NT2/D1 (cell line): ENCODE data around the gene PCP4L1.

Experiments
- DNase-seq: peaks from one replicate; pipeline ENCODE4 v3.0.0-alpha.2; 2011; ENCODE audit warnings: low read depth, low spot score
- H3K27me3 ChIP-seq: 2 replicates; pipeline ENCODE4 v1.6.0; 2011; ENCODE audit warnings: mild to moderate bottlenecking; ENCODE audit not compliant: insufficient read length, insufficient read depth
- H3K36me3 ChIP-seq: 2 replicates; pipeline ENCODE4 v1.6.1; 2011; ENCODE audit warnings: mild to moderate bottlenecking, low read length, mixed read lengths; ENCODE audit not compliant: insufficient read depth, insufficient read length
- H3K4me1 ChIP-seq: 2 replicates; pipeline ENCODE4 v1.5.1; 2011; ENCODE audit not compliant: insufficient read depth, insufficient read length
- H3K4me3 ChIP-seq: 2 replicates; pipeline ENCODE4 v1.5.1; 2011; ENCODE audit warnings: low read depth; ENCODE audit not compliant: insufficient read length
- H3K9ac ChIP-seq: 2 replicates; pipeline ENCODE4 v1.6.0; 2011; ENCODE audit warnings: low read depth; ENCODE audit not compliant: insufficient read length
- H3K9me3 ChIP-seq: 2 replicates; pipeline ENCODE4 v1.5.1; 2011; ENCODE audit warnings: mild to moderate bottlenecking, low read length; ENCODE audit not compliant: insufficient read depth
- SUZ12 ChIP-seq: IDR thresholded peaks from 2 replicates; pipeline ENCODE4 v1.6.1; 2011; ENCODE audit not compliant: insufficient read length, insufficient read depth; ENCODE audit errors: extremely low read depth
- YY1 ChIP-seq: IDR thresholded peaks from 2 replicates; pipeline ENCODE4 v1.6.1; 2011; ENCODE audit not compliant: insufficient read length, insufficient read depth
- ZNF274 ChIP-seq: IDR thresholded peaks from 2 replicates; pipeline ENCODE4 v1.6.1; 2011; ENCODE audit warnings: mild to moderate bottlenecking, low read depth, low read length

The PCP4L1 gene

DNA sequence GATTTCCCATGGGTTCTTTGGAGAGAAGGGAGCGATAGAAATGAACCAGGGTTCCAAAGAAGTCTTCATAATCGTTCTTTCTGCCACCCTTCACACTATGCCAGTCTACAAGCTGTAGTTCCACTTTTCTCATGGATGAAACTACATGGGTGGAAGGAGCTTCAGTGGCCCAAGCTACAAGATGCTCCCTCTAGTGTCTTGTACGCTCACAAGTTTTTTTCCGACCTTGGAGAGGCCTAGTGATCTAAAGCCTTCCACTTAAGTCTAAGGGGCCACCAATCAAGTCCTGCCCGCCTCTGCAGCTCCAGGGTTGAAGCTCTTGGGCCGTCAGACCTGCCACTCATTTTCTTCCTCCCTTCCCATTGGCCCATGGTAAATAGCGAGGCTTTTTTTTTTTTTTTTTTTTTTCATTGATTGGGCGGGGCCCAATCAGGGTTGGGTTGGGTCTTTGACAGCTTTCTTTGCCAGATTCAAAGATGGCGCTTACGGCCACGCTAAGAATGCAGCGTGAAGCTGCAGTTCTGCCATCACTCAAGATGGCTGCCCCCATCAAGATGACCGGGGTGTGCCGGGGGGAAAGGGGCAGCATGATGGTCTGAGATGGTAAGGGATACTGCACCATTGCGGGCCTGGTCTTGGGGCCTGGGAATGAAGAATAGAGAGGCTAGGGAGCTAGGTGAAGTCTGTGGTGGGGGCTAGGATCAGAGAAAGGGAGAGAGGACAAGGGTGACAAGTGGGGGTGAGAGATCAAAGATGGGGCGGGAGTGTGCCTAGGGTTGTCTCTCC, 32.8 kb upstream of the PCP4L1 start, which contains the start of gene TOMM40L:
Gene TOMM40L, plus strand, starts transcription at position 527 of the 786 bp plus-strand sequence. CDS start 430 bp downstream, outside the sequence.
- peak; percentile 99 for DNase-seq
- H3K27me3 ChIP-seq = no peaks in the 10 kb centered on the region
- H3K9me3 ChIP-seq = no peaks in the 10 kb centered on the region
- H3K4me1 ChIP-seq = peaks cover 16% of the 10 kb centered on the region
- H3K36me3 ChIP-seq = peaks cover 30% of the 10 kb centered on the region
- H3K4me3 ChIP-seq = peak within 1 kb of the TSS; percentile 79
- peak within 1 kb of the TSS; percentile 81 for H3K9ac ChIP-seq
- TF ChIP-seq SUZ12 (no peak), ZNF274 (no peak), YY1 (peak; percentile 100)

DNA sequence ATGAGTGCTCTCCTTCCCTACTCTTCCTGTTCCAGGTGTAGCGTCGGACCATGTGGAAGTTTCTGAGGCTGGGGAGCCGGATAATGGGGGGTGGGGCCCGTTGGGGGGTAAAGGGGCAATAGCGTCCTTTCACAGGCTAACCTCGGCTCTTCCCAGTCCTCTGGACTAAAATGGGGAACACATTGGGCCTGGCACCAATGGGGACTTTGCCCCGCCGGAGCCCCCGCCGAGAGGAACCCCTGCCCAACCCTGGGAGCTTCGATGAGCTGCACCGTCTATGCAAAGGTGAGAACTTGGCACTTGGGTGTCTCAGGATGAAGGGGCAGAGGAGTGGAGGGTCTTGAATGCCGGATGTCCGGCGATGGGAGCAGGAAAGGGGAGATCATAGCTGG, 32.2 kb upstream of the PCP4L1 start:
- TF ChIP-seq YY1 (no peak), ZNF274 (no peak), SUZ12 (no peak)
- H3K27me3 ChIP-seq = no peaks in the 10 kb centered on the region

DNA sequence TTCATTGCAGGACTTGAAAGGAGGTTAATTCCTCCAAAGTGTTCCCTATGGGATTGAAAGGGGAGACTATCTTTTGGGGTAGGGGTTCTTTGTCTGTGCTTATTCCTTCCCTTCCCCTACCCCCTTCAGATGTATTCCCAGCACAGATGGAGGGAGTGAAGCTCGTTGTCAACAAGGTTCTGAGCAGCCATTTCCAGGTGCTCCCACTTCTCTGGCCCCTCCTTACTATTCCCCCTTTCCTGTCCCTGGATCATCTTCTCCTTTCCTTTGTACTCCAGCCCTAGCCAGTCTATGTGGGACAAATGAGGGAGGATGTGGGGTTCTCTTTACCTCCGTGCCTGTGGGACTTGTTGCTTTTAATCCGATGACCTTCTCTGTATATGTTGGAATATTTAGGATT, 31.8 kb upstream of the PCP4L1 start:
- H3K9me3 ChIP-seq = no peaks in the 10 kb centered on the region
- H3K27me3 ChIP-seq = no peaks in the 10 kb centered on the region
- H3K36me3 ChIP-seq = peaks cover 30% of the 10 kb centered on the region
- peaks cover 16% of the 10 kb centered on the region for H3K4me1 ChIP-seq
- H3K9ac ChIP-seq = peak overlapping the region; percentile 81
- DNase-seq = no peak
- no peak for TF ChIP-seq ZNF274
- TF ChIP-seq YY1 = no peak
- TF ChIP-seq SUZ12 = no peak
- peak overlapping the region; percentile 79 for H3K4me3 ChIP-seq

More for the DNA sequence above, 32.2 kb upstream of the PCP4L1 start:
- Histone ChIP-seq H3K36me3 (peaks cover 30% of the 10 kb centered on the region), H3K9ac (peak overlapping the region; percentile 81), H3K9me3 (no peaks in the 10 kb centered on the region), H3K4me1 (peaks cover 16% of the 10 kb centered on the region), H3K4me3 (peak overlapping the region; percentile 79)
- DNase-seq = no peak

DNA sequence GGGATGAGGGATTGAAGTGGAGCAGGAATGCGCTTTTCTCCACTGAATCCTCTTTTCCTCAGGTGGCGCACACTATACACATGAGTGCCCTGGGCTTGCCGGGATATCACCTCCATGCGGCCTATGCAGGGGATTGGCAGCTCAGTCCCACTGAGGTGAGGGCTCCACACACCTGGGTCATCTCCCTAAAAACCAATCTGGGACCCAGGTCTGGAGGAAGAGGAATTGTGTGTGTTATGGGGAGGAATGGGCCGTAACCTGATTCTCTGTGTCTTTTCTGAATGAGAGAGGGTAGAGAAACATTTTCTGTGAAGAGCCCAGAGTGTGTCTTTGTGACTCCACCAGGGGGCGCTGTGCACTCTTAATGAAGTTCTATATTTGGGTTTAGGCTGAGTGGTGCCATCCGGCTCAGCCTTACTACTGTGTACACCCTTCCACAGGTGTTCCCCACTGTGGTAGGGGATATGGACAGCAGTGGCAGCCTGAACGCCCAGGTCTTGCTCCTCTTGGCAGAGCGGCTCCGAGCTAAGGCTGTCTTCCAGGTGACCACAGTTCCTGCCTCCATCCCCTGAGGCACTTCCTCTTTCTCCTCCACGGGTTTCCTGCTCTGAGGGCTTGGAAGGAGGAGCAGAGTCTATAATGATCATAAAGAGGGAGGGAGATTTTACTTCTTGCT, 31.2 kb upstream of the PCP4L1 start:
- peaks cover 16% of the 10 kb centered on the region for H3K4me1 ChIP-seq
- H3K9ac ChIP-seq = peak overlapping the region; percentile 81
- H3K9me3 ChIP-seq = no peaks in the 10 kb centered on the region
- no peaks in the 10 kb centered on the region for H3K27me3 ChIP-seq
- H3K36me3 ChIP-seq = peaks cover 30% of the 10 kb centered on the region
- TF ChIP-seq ZNF274 = no peak
- no peak overlapping the region for H3K4me3 ChIP-seq
- DNase-seq = peak; percentile 76

DNA sequence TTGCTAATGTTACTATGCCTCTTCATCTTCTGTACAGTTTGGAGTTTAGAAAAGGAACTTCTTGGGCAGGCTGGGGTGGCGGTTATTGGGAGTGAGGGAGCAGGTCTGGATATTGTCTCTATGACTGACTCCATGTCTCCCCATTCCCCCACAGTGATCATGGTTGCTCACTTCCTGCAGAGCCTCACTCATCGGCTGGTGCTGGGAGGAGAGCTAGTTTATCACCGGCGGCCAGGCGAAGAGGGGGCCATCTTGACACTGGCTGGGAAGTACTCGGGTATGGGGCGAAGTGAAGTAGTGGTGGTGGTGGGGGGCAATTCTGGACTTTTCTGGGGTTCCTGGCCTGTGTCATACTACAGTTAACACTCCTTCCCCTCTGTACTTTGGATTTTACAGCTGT, 30.5 kb upstream of the PCP4L1 start:
- no peak overlapping the region for H3K4me3 ChIP-seq
- H3K4me1 ChIP-seq = peaks cover 16% of the 10 kb centered on the region
- no peaks in the 10 kb centered on the region for H3K9me3 ChIP-seq
- H3K36me3 ChIP-seq = peaks cover 30% of the 10 kb centered on the region
- H3K9ac ChIP-seq = no peak overlapping the region
- TF ChIP-seq YY1 (no peak), SUZ12 (no peak), ZNF274 (no peak)
- no peak for DNase-seq
- H3K27me3 ChIP-seq = no peaks in the 10 kb centered on the region

DNA sequence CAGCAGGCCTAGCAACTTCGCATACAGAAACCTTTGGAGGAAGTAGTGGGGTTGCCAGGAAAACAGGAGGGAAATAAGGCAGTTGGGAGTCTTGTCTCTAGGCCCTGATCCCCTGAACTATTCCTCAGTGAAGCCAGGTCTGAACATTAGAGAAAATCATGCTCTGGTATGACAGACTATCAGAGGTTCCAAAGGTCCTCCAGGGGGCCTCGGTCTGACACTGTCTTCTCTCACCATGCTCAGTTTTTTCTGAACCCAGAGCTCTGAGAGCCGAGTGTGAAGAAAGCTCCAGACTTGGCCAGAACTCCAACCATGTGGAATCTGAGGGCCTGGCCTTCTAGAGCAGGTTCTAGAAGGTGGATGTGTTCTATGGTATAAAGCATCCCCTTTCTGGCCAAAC, 28.6 kb upstream of the PCP4L1 start:
- Histone ChIP-seq H3K27me3 (no peaks in the 10 kb centered on the region), H3K9ac (no peak overlapping the region), H3K36me3 (peaks cover 30% of the 10 kb centered on the region), H3K4me3 (no peak overlapping the region), H3K9me3 (no peaks in the 10 kb centered on the region), H3K4me1 (peaks cover 16% of the 10 kb centered on the region)
- TF ChIP-seq YY1 (no peak), ZNF274 (no peak), SUZ12 (no peak)
- no peak for DNase-seq

DNA sequence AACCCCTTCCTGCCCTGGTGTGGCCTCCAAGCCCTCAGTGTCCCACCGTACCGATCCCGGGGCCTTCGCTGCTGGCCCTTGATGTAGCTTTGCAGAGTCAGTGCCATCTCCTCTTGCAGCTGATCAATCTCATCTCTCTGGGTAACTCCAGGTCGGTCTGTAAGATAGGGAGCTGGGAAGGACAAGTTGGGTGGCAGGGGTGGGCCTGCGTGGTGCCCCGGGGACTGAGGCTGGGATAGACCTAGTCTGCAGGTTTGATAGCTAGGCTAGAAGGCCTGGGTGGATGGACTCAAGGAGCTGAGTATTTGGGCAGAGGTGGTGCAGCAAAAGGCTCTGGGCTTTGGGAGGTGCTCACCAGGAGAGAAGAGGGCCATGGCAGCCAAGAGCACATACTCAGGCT, 27.8 kb upstream of the PCP4L1 start:
- no peak for DNase-seq
- H3K27me3 ChIP-seq = no peaks in the 10 kb centered on the region

More for the DNA sequence above, 27.8 kb upstream of the PCP4L1 start:
- TF ChIP-seq ZNF274 = no peak
- no peak for TF ChIP-seq YY1
- no peak for TF ChIP-seq SUZ12
- peaks cover 12% of the 10 kb centered on the region for H3K4me1 ChIP-seq
- no peak overlapping the region for H3K4me3 ChIP-seq
- H3K36me3 ChIP-seq = peaks cover 30% of the 10 kb centered on the region
- H3K9me3 ChIP-seq = no peaks in the 10 kb centered on the region
- H3K9ac ChIP-seq = no peak overlapping the region
